Kidney (tissue), 14 donors: Measurements from ENCODE around the gene CDKN2AIPNL. TPM values are rescaled to one million over a fixed set of nuclear protein-coding genes. Genes with fewer than 3 reads are reported as not detected.
A peak's percentile ranks its signal among the peaks of the same experiment; 100 is the strongest.

ENCODE experiments used
- DNase-seq, 5 donors: peaks; one replicate each; pipeline ENCODE4 v3.0.0-alpha.2; 2013 to 2020
- FAIRE-seq: peaks from 2 replicates; lab custom pipeline; 2012; peaks lifted over from hg19 to GRCh38; lab: Jason Lieb, UNC
- H3K27ac ChIP-seq, 2 donors: one replicate each; pipeline ENCODE4 v1.7.0; 2013; ENCODE audit warnings: low read depth in 2 of 2, low read length in 2 of 2, inconsistent platforms in 1 of 2
- H3K27me3 ChIP-seq: one replicate; pipeline ENCODE4 v1.7.1; 2013; ENCODE audit warnings: low read length, inconsistent platforms; ENCODE audit not compliant: control insufficient read depth, insufficient read depth
- H3K36me3 ChIP-seq, 3 donors: one replicate each; pipeline versions ENCODE4 v1.7.0 to v1.7.1; 2013; ENCODE audit warnings: low read length in 3 of 3, control low read depth in 1 of 3, inconsistent platforms in 1 of 3; ENCODE audit not compliant: insufficient read depth in 3 of 3, control insufficient read depth in 2 of 3
- H3K4me1 ChIP-seq, 3 donors: one replicate each; pipeline versions ENCODE4 v1.7.0 to v1.7.1; 2013; ENCODE audit warnings: low read length in 3 of 3, inconsistent platforms in 1 of 3, low read depth in 1 of 3; ENCODE audit not compliant: control insufficient read depth in 2 of 3, insufficient read depth in 2 of 3
- H3K4me3 ChIP-seq, 3 donors: one replicate each; pipeline versions ENCODE4 v1.7.0 to v1.8.1; 2013; ENCODE audit warnings: low read length in 3 of 3, control low read depth in 1 of 3, inconsistent platforms in 1 of 3
- H3K9ac ChIP-seq, 3 donors: one replicate each; pipeline versions ENCODE4 v1.7.0 to v1.7.1; 2013; ENCODE audit warnings: low read length in 3 of 3, control low read depth in 1 of 3, inconsistent platforms in 1 of 3
- H3K9me3 ChIP-seq, 3 donors: one replicate each; pipeline versions ENCODE4 v1.7.0 to v1.7.1; 2013; ENCODE audit warnings: low read length in 3 of 3, control low read depth in 1 of 3, inconsistent platforms in 1 of 3; ENCODE audit not compliant: control insufficient read depth in 2 of 3, insufficient read depth in 1 of 3
- CTCF ChIP-seq: IDR thresholded peaks from 3 replicates; pipeline ENCODE4 v1.5.1; 2012; ENCODE audit warnings: mild to moderate bottlenecking, moderate library complexity, borderline replicate concordance; ENCODE audit not compliant: insufficient read depth; ENCODE audit errors: extremely low read depth
- intact Hi-C: fragments of 100-400 bp; cut with DNase I; formaldehyde crosslinking; loops from one replicate; pipeline ENCODE4 v1.11.1; 2022
- polyA plus RNA-seq: library from polyadenylated mRNA; stranded (reverse); fragments of 350-450 nt; fragmentation: Illumina TruSeq; extraction: RNeasy Lipid Tissue Mini Kit (QIAGEN cat#74804); gene quantifications from one replicate; pipeline ENCODE4 v1.2.3, GENCODE V29; 2014; ENCODE audit warnings: low read depth, low replicate concordance; ENCODE audit not compliant: insufficient read depth
- total RNA-seq: library from RNA; stranded (reverse); fragmentation: NEBNext Ultra II Directional; extraction: Animal tissue kit (Norgen Biotek cat#: 25700); gene quantifications from one replicate; pipeline ENCODE4 v1.2.1, GENCODE V29; 2021
- donor health status: control.
- donor health status: control.
- donor health status: control.
- donor health status: control.
- donor health status: control.
- donor health status: DM: yes; HTN: yes; CAD: no.
- donor health status: Normal renal cell carcinoma (clear cell type).

The CDKN2AIPNL gene
- total and polyA plus RNA-seq, 2 donors from 2014 or later, result 19.0 to 38.2 TPM

DNA sequence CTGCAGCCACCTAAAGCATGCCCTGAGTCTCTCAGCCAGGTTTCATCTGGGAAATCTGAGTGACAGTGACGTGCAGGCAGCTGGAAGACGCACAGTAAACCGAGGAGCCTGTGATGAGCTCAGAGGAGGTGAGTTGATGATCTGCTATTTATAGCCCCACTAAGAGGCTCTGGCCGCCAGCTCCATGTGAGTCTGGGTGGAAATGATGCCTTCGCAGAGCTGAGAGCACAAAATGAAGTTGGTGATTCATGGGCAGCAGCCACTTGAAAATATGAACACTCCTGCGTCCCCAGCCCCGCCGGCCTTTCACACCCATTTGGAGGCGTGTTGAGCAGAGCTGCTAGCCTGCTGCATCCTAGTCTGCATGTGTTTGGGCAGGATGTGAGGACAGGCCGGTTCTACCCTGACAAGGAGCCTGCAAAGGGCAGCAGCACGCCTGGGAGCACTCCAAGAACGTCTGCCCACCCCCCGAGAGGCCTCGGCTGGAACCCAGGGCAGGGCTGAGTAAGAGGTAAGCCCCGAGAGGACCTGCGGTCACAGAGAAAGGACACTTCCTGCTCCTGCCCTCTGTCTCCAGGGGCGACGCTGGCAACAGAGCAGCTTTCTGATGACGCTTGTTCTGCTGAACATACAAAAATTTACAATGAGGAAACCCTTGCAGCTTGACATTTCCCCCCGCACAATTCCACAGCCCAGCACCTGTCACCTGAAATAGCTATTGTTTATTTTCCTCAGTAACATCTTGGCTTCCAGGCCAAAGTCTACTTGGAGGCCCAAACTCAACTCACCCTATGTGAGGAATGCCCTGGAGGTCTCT, 25.1 kb upstream of the CDKN2AIPNL start:
- H3K9ac ChIP-seq, result no peak overlapping the region
- intact Hi-C loops, result no loop called here
- no peak for FAIRE-seq

DNA sequence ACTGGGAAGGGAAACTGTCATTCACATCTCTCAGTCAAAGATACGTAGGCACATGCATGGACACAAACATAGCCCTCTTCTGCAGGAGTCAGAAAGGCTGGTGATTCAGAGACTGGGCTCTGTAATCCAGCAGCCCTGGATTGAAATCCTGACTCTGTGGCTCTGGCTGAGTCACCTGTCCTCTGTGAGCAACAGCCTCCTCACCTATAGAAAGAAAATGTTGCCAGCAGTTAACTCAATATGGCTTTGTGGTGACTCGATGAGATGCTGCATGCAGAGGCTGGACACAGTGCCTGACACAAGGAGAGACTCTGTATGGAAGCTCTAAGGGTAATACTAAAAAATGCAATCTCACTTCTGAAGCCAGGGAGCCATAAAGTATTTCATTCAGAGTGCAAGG, 23.9 kb upstream of the CDKN2AIPNL start:
- DNase-seq, result no peak
- H3K27me3 ChIP-seq, result no peaks in the 10 kb centered on the region
- H3K9me3 ChIP-seq, result no peaks in the 10 kb centered on the region
- no peak overlapping the region for H3K4me3 ChIP-seq
- H3K27ac ChIP-seq, result no peak overlapping the region
- H3K4me1 ChIP-seq, result peaks cover 0 to 30% (median 27%) of the 10 kb centered on the region in 3 donors
- H3K9ac ChIP-seq, result no peak overlapping the region
- no peaks in the 10 kb centered on the region for H3K36me3 ChIP-seq
- intact Hi-C loops, result no loop called here
- TF ChIP-seq CTCF, result no peak
- FAIRE-seq, result no peak

More for the DNA sequence above, 25.1 kb upstream of the CDKN2AIPNL start:
- no peaks in the 10 kb centered on the region for H3K36me3 ChIP-seq
- no peak for TF ChIP-seq CTCF
- H3K4me3 ChIP-seq, result no peak overlapping the region
- no peak overlapping the region for H3K27ac ChIP-seq
- peaks cover 0 to 30% (median 27%) of the 10 kb centered on the region in 3 donors for H3K4me1 ChIP-seq
- no peaks in the 10 kb centered on the region for H3K27me3 ChIP-seq
- no peaks in the 10 kb centered on the region for H3K9me3 ChIP-seq
- DNase-seq, result peak; percentile 56 to 93 (median 70)

GRCh38 chr5:134432677-134433359, 21.1 kb upstream of the CDKN2AIPNL start:
- Histone ChIP-seq H3K36me3 (no peaks in the 10 kb centered on the region), H3K4me3 (no peak overlapping the region), H3K27ac (no peak overlapping the region), H3K9ac (no peak overlapping the region), H3K27me3 (no peaks in the 10 kb centered on the region), H3K4me1 (peaks cover 0 to 15% (median 13%) of the 10 kb centered on the region in 3 donors), H3K9me3 (no peaks in the 10 kb centered on the region)
- intact Hi-C loops, result no loop called here
- FAIRE-seq, result no peak
- no peak for TF ChIP-seq CTCF
- no peak for DNase-seq
